PC-3 (cell line): ENCODE results near the gene ARMC8. TPM values are rescaled to one million over a fixed set of nuclear protein-coding genes. Genes with fewer than 3 reads are reported as not detected.

ENCODE experiments used
- ATAC-seq: fragments of 200-7000 bp; cut with Tn5 transposase; 2 replicates; pipeline ENCODE4 v1.9.1; 2020; ENCODE audit warnings: mild to moderate bottlenecking, moderate library complexity
- BruUV-seq: library from RNA; stranded (reverse); fragments of 400-500 nt; replicated peaks from 2 replicates; lab custom pipeline; 2021; lab: Mats Ljungman, UMichigan
- CTCF ChIA-PET: fragments of 300-600 bp; sonication (Branson Sonifier 250); formaldehyde crosslinking; loops from one replicate; lab custom pipeline; 2022; ENCODE audit warnings: antibody characterized with exemption; lab: Charles Lee
- POLR2A ChIA-PET: fragments of 300-600 bp; sonication (Branson Sonifier 250); formaldehyde crosslinking; loops from one replicate; lab custom pipeline; 2022; ENCODE audit warnings: antibody characterized with exemption; ENCODE audit not compliant: unreplicated experiment; lab: Charles Lee
- DNase-seq: peaks from one replicate; pipeline ENCODE4 v3.0.0-alpha.2; 2015
- H2AFZ ChIP-seq: fragments of 300-600 bp; sonication (generic); 2 replicates; pipeline ENCODE4 v1.6.0; 2016; ENCODE audit warnings: antibody characterized with exemption, low read length
- H3F3A ChIP-seq: fragments of 300-600 bp; sonication (generic); one replicate; pipeline ENCODE4 v1.6.0; 2017; ENCODE audit warnings: antibody characterized with exemption, low read length, control low read depth, mild to moderate bottlenecking; ENCODE audit not compliant: unreplicated experiment
- H3K27ac ChIP-seq: fragments of 300-600 bp; sonication (generic); 2 replicates; pipeline ENCODE4 v1.5.1; 2016; ENCODE audit warnings: mild to moderate bottlenecking, low read length
- H3K27me3 ChIP-seq: fragments of 300-600 bp; sonication (generic); 2 replicates; pipeline ENCODE4 v1.6.1; 2016; ENCODE audit warnings: low read length, mixed read lengths
- H3K36me3 ChIP-seq: fragments of 300-600 bp; sonication (generic); 2 replicates; pipeline ENCODE4 v1.6.1; 2016; ENCODE audit warnings: low read depth, mixed run types, low read length, mixed read lengths
- H3K4me1 ChIP-seq: fragments of 300-600 bp; sonication (generic); 2 replicates; pipeline ENCODE4 v1.5.1; 2016; ENCODE audit warnings: low read length; ENCODE audit not compliant: insufficient read depth
- H3K4me2 ChIP-seq: fragments of 300-600 bp; sonication (generic); 2 replicates; pipeline ENCODE4 v1.6.0; 2016; ENCODE audit warnings: low read length
- H3K4me3 ChIP-seq: fragments of 300-600 bp; sonication (generic); 2 replicates; pipeline ENCODE4 v1.5.1; 2016; ENCODE audit warnings: mild to moderate bottlenecking, low read length, mixed read lengths
- H3K79me2 ChIP-seq: fragments of 300-600 bp; sonication (generic); 2 replicates; pipeline ENCODE4 v1.6.1; 2017; ENCODE audit warnings: low read length, mixed read lengths
- H3K9ac ChIP-seq: fragments of 300-600 bp; sonication (generic); 2 replicates; pipeline ENCODE4 v1.6.0; 2016; ENCODE audit warnings: mild to moderate bottlenecking, low read length
- H3K9me2 ChIP-seq: fragments of 300-600 bp; sonication (generic); replicated peaks from 2 replicates; pipeline ENCODE4 v1.6.1; 2016; ENCODE audit warnings: mixed run types, low read length, mixed read lengths
- H3K9me3 ChIP-seq: fragments of 300-600 bp; sonication (generic); 2 replicates; pipeline ENCODE4 v1.6.1; 2016; ENCODE audit warnings: low read length, mixed read lengths
- H4K20me1 ChIP-seq: fragments of 300-600 bp; sonication (generic); 2 replicates; pipeline ENCODE4 v1.6.1; 2016; ENCODE audit warnings: low read length, mixed read lengths
- EZH2 ChIP-seq: fragments of 300-600 bp; sonication (generic); IDR thresholded peaks from one replicate; pipeline ENCODE4 v1.6.1; 2017; ENCODE audit warnings: antibody characterized with exemption, mild to moderate bottlenecking, low read length; ENCODE audit not compliant: unreplicated experiment
- EZH2phosphoT487 ChIP-seq: fragments of 300-600 bp; sonication (generic); IDR thresholded peaks from 2 replicates; pipeline ENCODE4 v1.6.1; 2018; ENCODE audit warnings: mild to moderate bottlenecking, antibody characterized with exemption, low read length, borderline replicate concordance
- intact Hi-C: fragments of 100-400 bp; cut with micrococcal nuclease; formaldehyde crosslinking; loops from 2 replicates; pipeline ENCODE4 v1.9.0; 2023
- total RNA-seq: library from RNA; depleted of rRNA; stranded (reverse); fragments of >200 nt; gene quantifications from 2 replicates; pipeline ENCODE4 v1.2.3, GENCODE V29; 2014
- TF ChIP-seq, protein P1 (sequence below): fragments of 300-600 bp; sonication (generic); conservative IDR thresholded peaks from 2 replicates; pipeline ENCODE4 v1.5.1; 2017; ENCODE audit warnings: antibody characterized with exemption, low read depth, mild to moderate bottlenecking, low read length

The ARMC8 gene
- total RNA-seq, 1 experiment from 2014 or later = 21.1 TPM

DNA sequence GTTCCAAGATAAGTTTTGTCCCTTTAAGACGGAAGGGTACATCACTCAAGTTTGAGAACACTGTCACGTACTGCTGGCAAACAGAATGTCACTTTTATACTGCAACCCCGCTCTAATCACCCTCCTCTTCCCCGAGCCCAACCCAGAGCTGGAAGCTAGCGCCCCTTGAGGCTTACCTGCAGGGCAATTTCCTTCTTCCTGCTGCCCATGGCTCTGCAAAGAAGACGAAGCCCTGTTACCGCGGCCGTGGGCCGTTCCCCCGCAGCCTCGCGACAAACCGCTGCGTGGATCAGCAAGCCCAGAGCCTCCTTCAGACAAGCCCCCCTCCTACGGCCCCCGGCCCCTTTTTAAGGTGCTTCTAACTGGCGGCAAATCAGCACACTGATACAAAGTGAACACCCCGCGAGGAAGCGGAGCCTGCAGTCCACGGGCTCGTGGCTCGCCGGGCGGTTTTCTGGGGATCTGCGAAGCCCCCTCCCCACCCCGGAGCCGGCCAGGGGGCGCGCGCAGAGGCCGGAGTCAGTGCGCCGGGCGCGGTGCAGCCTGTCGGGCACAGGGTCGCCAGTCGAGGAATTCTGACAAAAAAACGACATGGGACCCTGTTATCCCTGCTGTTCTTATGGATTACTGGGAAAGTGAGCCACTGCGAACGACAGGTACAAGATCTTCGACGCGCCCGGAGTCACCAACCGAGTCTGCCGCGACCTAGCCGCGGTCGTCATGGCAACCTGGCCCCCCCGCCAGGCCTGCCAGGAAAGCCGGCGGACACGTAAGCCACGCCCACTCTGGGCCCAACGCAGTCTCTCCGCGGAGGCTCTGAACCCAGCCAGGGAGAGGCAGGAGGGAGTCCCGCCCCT lies 142.3 kb downstream of the ARMC8 start, which contains the start of gene NME9:
NME9 (minus strand) TSS at position 725 of the 857 bp plus-strand sequence; CDS start at position 209, 516 bp downstream.
- ATAC-seq = peak; percentile 84
- Histone ChIP-seq H3K36me3 (no peaks in the 10 kb centered on the region), H4K20me1 (no peaks in the 10 kb centered on the region), H2AFZ (peak within 1 kb of the TSS; percentile 99), H3K27me3 (no peaks in the 10 kb centered on the region), H3K9me3 (no peaks in the 10 kb centered on the region), H3F3A (no peaks in the 10 kb centered on the region), H3K4me3 (peak within 1 kb of the TSS; percentile 83), H3K4me1 (peaks cover 7% of the 10 kb centered on the region; the same call in 1 of the 2 replicates), H3K9ac (peak within 1 kb of the TSS; percentile 45), H3K9me2 (no peaks in the 10 kb centered on the region), H3K27ac (no peak within 1 kb of the TSS), H3K4me2 (peak within 1 kb of the TSS; percentile 99), H3K79me2 (no peaks in the 10 kb centered on the region)
- CTCF ChIA-PET = no interaction called here
- DNase-seq = peak; percentile 75
- POLR2A ChIA-PET = no interaction called here
- no TSS peak for BruUV-seq
- intact Hi-C loops = loop anchor here (1.0 kb wide), 2 partner anchors 19 to 142 kb away; partner anchors contain the start of genes ARMC8 and MRAS
- no peak for TF ChIP-seq EZH2phosphoT487
- TF ChIP-seq, protein P1, sequence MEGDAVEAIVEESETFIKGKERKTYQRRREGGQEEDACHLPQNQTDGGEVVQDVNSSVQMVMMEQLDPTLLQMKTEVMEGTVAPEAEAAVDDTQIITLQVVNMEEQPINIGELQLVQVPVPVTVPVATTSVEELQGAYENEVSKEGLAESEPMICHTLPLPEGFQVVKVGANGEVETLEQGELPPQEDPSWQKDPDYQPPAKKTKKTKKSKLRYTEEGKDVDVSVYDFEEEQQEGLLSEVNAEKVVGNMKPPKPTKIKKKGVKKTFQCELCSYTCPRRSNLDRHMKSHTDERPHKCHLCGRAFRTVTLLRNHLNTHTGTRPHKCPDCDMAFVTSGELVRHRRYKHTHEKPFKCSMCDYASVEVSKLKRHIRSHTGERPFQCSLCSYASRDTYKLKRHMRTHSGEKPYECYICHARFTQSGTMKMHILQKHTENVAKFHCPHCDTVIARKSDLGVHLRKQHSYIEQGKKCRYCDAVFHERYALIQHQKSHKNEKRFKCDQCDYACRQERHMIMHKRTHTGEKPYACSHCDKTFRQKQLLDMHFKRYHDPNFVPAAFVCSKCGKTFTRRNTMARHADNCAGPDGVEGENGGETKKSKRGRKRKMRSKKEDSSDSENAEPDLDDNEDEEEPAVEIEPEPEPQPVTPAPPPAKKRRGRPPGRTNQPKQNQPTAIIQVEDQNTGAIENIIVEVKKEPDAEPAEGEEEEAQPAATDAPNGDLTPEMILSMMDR = peak; percentile 62

DNA sequence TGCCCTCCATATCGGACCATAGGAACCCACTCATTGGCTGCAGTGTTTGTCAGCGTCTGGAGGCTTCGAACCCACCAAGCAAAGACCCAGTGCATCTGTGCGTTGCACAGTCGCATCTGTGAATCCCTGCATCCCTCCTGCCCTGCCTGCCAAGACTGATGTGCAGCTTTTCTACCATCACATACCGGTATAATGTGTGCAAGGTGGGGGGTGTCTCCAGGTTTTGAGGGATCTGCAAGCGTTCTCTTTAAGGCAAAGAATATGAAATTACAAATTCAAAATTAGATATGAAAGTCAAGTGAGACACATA lies 142.8 kb downstream of the ARMC8 start:
- TF ChIP-seq EZH2 (no peak), EZH2phosphoT487 (no peak)
- TF ChIP-seq, protein P1 = no peak
- ChIA-PET CTCF (no interaction called here), POLR2A (no interaction called here)
- no peak for DNase-seq
- no peak for ATAC-seq
- Histone ChIP-seq H2AFZ (peak overlapping the region; percentile 99), H3K79me2 (no peaks in the 10 kb centered on the region), H4K20me1 (no peaks in the 10 kb centered on the region), H3K36me3 (no peaks in the 10 kb centered on the region), H3K27me3 (no peaks in the 10 kb centered on the region), H3K9me2 (no peaks in the 10 kb centered on the region), H3K4me3 (peak overlapping the region; percentile 83), H3K9ac (no peak overlapping the region), H3F3A (no peaks in the 10 kb centered on the region), H3K27ac (no peak overlapping the region), H3K4me1 (peaks cover 7% of the 10 kb centered on the region; the same call in 1 of the 2 replicates), H3K4me2 (peak overlapping the region; percentile 99), H3K9me3 (no peaks in the 10 kb centered on the region)
- intact Hi-C loops = loop anchor here (1.0 to 5.0 kb wide), 5 partner anchors 18 to 592 kb away; partner anchors contain the start of genes ARMC8, CEP70 and MRAS
- no TSS peak for BruUV-seq
